GM04503 (cell line): ENCODE data around the gene TECPR1.

Experiments used
- DNase-seq: peaks from one replicate; pipeline ENCODE4 v3.0.0-alpha.2; 2012; ENCODE audit warnings: low read depth

The TECPR1 gene

GRCh38 chr7:98283127-98283886 is 31.3 kb upstream of the TECPR1 start:
- DNase-seq = peak; percentile 53

- DNase-seq = no peak
Measured at GRCh38 chr7:98282703-98283102, 30.7 kb upstream of the TECPR1 start.

GRCh38 chr7:98281757-98282606 is 29.9 kb upstream of the TECPR1 start:
- no peak for DNase-seq

GRCh38 chr7:98280791-98281756 is 29.0 kb upstream of the TECPR1 start, which contains the start of gene BRI3:
TSS of gene BRI3 (plus strand) at chr7:98281686. CDS start at chr7:98281796, 110 bp downstream.
- DNase-seq = no peak

- no peak for DNase-seq
Measured at GRCh38 chr7:98280296-98280695, 28.3 kb upstream of the TECPR1 start.

- no peak for DNase-seq
Measured at GRCh38 chr7:98278936-98279335, 26.9 kb upstream of the TECPR1 start.

GRCh38 chr7:98278408-98278807 is 26.4 kb upstream of the TECPR1 start:
- DNase-seq = no peak

- DNase-seq = no peak
Measured at GRCh38 chr7:98276241-98276761, 24.3 kb upstream of the TECPR1 start.

GRCh38 chr7:98267303-98267702 is 15.3 kb upstream of the TECPR1 start:
- no peak for DNase-seq

GRCh38 chr7:98266840-98267239 is 14.8 kb upstream of the TECPR1 start:
- DNase-seq = no peak

- DNase-seq = peak; percentile 61
Measured at GRCh38 chr7:98265841-98266271, 13.8 kb upstream of the TECPR1 start.

GRCh38 chr7:98257701-98258100 is 5.7 kb upstream of the TECPR1 start:
- no peak for DNase-seq

GRCh38 chr7:98256431-98256830 is 4.4 kb upstream of the TECPR1 start:
- no peak for DNase-seq

- DNase-seq = no peak
Measured at GRCh38 chr7:98254951-98255610, 3.0 kb upstream of the TECPR1 start.

GRCh38 chr7:98254516-98254915 is 2.5 kb upstream of the TECPR1 start:
- no peak for DNase-seq

GRCh38 chr7:98252425-98253054 is 508 bp upstream of the TECPR1 start:
- DNase-seq = no peak

- no peak for DNase-seq
Measured at GRCh38 chr7:98251231-98251600, 816 bp downstream of the TECPR1 start.

GRCh38 chr7:98250789-98251188 is 1.2 kb downstream of the TECPR1 start:
- DNase-seq = no peak

- DNase-seq = no peak
Measured at GRCh38 chr7:98249106-98249505, 2.9 kb downstream of the TECPR1 start.

GRCh38 chr7:98248156-98248555 is 3.9 kb downstream of the TECPR1 start:
- no peak for DNase-seq

- DNase-seq = no peak
Measured at GRCh38 chr7:98244871-98245270, 7.2 kb downstream of the TECPR1 start.
